Neural progenitor cell (in vitro differentiated cells): ENCODE data around the gene CYB561.

Experiments used
- EZH2 ChIP-seq: fragments of 200-600 bp; sonication (generic); IDR thresholded peaks from 2 replicates; pipeline ENCODE4 v1.6.1; 2017; ENCODE audit warnings: antibody characterized with exemption, mild to moderate bottlenecking, moderate library complexity
- TF ChIP-seq, protein P1 (sequence below): fragments of 200-600 bp; sonication (generic); IDR thresholded peaks from 2 replicates; pipeline ENCODE4 v1.5.1; 2017; ENCODE audit warnings: antibody characterized with exemption, mild to moderate bottlenecking

DNA sequence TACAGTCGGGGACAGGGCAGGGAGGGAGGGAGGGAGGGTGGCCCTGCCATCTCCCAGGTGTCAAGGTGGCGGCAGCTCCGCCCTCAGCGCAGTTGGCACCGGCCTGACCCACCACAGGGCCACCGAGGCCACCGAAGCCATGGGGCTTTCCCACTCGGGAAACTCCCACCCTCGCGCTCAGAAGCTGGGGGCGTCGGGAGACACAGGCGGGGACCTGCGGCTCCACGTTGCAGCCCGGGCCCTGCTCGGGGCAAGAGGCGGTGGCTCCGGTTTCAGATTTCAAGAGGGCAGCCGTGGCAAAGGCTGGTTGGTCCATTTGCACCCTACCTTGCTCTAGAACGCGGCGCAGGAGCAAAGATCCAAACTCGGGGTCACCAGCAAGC, 544 bp downstream of the CYB561 start:
- TF ChIP-seq EZH2, result peak; percentile 36
- TF ChIP-seq, protein P1, sequence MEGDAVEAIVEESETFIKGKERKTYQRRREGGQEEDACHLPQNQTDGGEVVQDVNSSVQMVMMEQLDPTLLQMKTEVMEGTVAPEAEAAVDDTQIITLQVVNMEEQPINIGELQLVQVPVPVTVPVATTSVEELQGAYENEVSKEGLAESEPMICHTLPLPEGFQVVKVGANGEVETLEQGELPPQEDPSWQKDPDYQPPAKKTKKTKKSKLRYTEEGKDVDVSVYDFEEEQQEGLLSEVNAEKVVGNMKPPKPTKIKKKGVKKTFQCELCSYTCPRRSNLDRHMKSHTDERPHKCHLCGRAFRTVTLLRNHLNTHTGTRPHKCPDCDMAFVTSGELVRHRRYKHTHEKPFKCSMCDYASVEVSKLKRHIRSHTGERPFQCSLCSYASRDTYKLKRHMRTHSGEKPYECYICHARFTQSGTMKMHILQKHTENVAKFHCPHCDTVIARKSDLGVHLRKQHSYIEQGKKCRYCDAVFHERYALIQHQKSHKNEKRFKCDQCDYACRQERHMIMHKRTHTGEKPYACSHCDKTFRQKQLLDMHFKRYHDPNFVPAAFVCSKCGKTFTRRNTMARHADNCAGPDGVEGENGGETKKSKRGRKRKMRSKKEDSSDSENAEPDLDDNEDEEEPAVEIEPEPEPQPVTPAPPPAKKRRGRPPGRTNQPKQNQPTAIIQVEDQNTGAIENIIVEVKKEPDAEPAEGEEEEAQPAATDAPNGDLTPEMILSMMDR, result no peak
